Activated CD4-positive, alpha-beta T cell treated with anti-CD3 and anti-CD28 coated beads, Interleukin-2, amount 10 ng/mL, durations not matched to agents 24 days and 14 days (primary cell): ENCODE measurements around the gene GNB2. TPM values are rescaled to one million over a fixed set of nuclear protein-coding genes. Genes with fewer than 3 reads are reported as not detected.

Experiments
- DNase-seq: peaks from one replicate; pipeline ENCODE4 v3.0.0; 2022
- H3K27ac Mint-ChIP-seq: one replicate; pipeline ENCODE4 v1.8.0; 2022; ENCODE audit warnings: mild to moderate bottlenecking, mixed read lengths
- H3K27me3 Mint-ChIP-seq: one replicate; pipeline ENCODE4 v1.8.0; 2022; ENCODE audit warnings: mixed read lengths
- H3K36me3 Mint-ChIP-seq: one replicate; pipeline ENCODE4 v1.8.0; 2022; ENCODE audit warnings: low read depth, mild to moderate bottlenecking, mixed read lengths
- H3K4me1 Mint-ChIP-seq: one replicate; pipeline ENCODE4 v1.8.0; 2021; ENCODE audit warnings: mixed read lengths
- H3K4me3 Mint-ChIP-seq: one replicate; pipeline ENCODE4 v1.8.0; 2022; ENCODE audit warnings: mild to moderate bottlenecking, moderate library complexity, mixed read lengths
- H3K9me3 Mint-ChIP-seq: one replicate; pipeline ENCODE4 v1.8.0; 2021; ENCODE audit warnings: mixed read lengths
- intact Hi-C: fragments of 100-400 bp; cut with micrococcal nuclease; formaldehyde crosslinking; loops from one replicate; pipeline ENCODE4 v1.15.1; 2023
- total RNA-seq: library from RNA; stranded (reverse); gene quantifications from 2 replicates; pipeline ENCODE4 v1.2.3, GENCODE V29; 2022

Gene GNB2
- total RNA-seq, 1 donor from 2014 or later, result 211 TPM

GRCh38 chr7:100726996-100727761, 53.6 kb downstream of the GNB2 start:
- no peak overlapping the region for H3K4me3 Mint-ChIP-seq
- DNase-seq, result no peak
- H3K27me3 Mint-ChIP-seq, result peaks cover 15% of the 10 kb centered on the region
- H3K4me1 Mint-ChIP-seq, result peaks cover 6% of the 10 kb centered on the region
- no peaks in the 10 kb centered on the region for H3K36me3 Mint-ChIP-seq
- no peaks in the 10 kb centered on the region for H3K9me3 Mint-ChIP-seq
- intact Hi-C loops, result loop anchor here (10.0 kb wide), 1 partner anchor 58 kb away; no protein-coding TSS in a partner anchor
- H3K27ac Mint-ChIP-seq, result no peak overlapping the region

GRCh38 chr7:100728196-100728595, 54.7 kb downstream of the GNB2 start:
- Mint-ChIP-seq H3K36me3 (no peaks in the 10 kb centered on the region), H3K4me1 (peaks cover 6% of the 10 kb centered on the region), H3K27ac (no peak overlapping the region), H3K9me3 (no peaks in the 10 kb centered on the region), H3K4me3 (no peak overlapping the region), H3K27me3 (peaks cover 10% of the 10 kb centered on the region)
- intact Hi-C loops, result loop anchor here (10.0 kb wide), 1 partner anchor 57 kb away; no protein-coding TSS in a partner anchor
- DNase-seq, result no peak

Other genes with a start within 250 kb of the GNB2 start
- gene ZCWPW1, start 245.0 kb upstream of the GNB2 start, total RNA-seq, result 1.7 and 2.6 TPM in 2 replicates
- gene MEPCE, start 243.9 kb upstream of the GNB2 start, total RNA-seq, result 55.8 and 57.2 TPM in 2 replicates
- gene PPP1R35, start 237.2 kb upstream of the GNB2 start, total RNA-seq, result 52.8 and 59.9 TPM in 2 replicates
- 2.7 and 2.9 TPM in 2 replicates for gene SPACDR, start 209.5 kb upstream of the GNB2 start, total RNA-seq
- gene TSC22D4, start 194.5 kb upstream of the GNB2 start, total RNA-seq, result 113 and 121 TPM in 2 replicates
- gene NYAP1, start 189.8 kb upstream of the GNB2 start, total RNA-seq, result 0.17 and 0.49 TPM in 2 replicates
- gene AGFG2, start 134.5 kb upstream of the GNB2 start, total RNA-seq, result 112 and 114 TPM in 2 replicates
- 9.2 and 11.3 TPM in 2 replicates for gene SAP25, start 99.8 kb upstream of the GNB2 start, total RNA-seq
- 86.0 and 89.2 TPM in 2 replicates for gene LRCH4, start 87.6 kb upstream of the GNB2 start, total RNA-seq
- gene FBXO24, start 87.4 kb upstream of the GNB2 start, total RNA-seq, result 0.38 and 0.42 TPM in 2 replicates
- 4.8 and 5.0 TPM in 2 replicates for gene PCOLCE, start 71.4 kb upstream of the GNB2 start, total RNA-seq
- 11.3 and 12.1 TPM in 2 replicates for gene MOSPD3, start 61.2 kb upstream of the GNB2 start, total RNA-seq
- gene TFR2, start 32.2 kb upstream of the GNB2 start, total RNA-seq, result 20.7 and 21.2 TPM in 2 replicates
- not detected in 2 replicates for gene ACTL6B, start 17.3 kb upstream of the GNB2 start, total RNA-seq
- 48.8 and 52.2 TPM in 2 replicates for gene GIGYF1, start 20.5 kb downstream of the GNB2 start, total RNA-seq
- 77.3 and 77.7 TPM in 2 replicates for gene POP7, start 32.4 kb downstream of the GNB2 start, total RNA-seq
- gene EPO, start 46.7 kb downstream of the GNB2 start, total RNA-seq, result 0.40 TPM in 1 of 2 replicates, not detected in the other
- not detected in 2 replicates for gene ZAN, start 59.9 kb downstream of the GNB2 start, total RNA-seq
- gene EPHB4, start 153.8 kb downstream of the GNB2 start, total RNA-seq, result 2.7 and 3.0 TPM in 2 replicates
- 37.3 and 41.2 TPM in 2 replicates for gene SLC12A9, start 179.0 kb downstream of the GNB2 start, total RNA-seq
- 42.7 and 47.6 TPM in 2 replicates for gene TRIP6, start 193.6 kb downstream of the GNB2 start, total RNA-seq
- 300 and 318 TPM in 2 replicates for gene SRRT, start 201.4 kb downstream of the GNB2 start, total RNA-seq
- gene UFSP1, start 216.0 kb downstream of the GNB2 start, total RNA-seq, result 4.5 TPM in 2 replicates
- gene ACHE, start 222.1 kb downstream of the GNB2 start, total RNA-seq, result not detected in 2 replicates